Measurements from ENCODE around the gene FSD1L. TPM values are rescaled to one million over a fixed set of nuclear protein-coding genes. Genes with fewer than 3 reads are reported as not detected.

Gene FSD1L
- total RNA-seq, 1 experiment from 2014 or later: 1.6 TPM

DNA sequence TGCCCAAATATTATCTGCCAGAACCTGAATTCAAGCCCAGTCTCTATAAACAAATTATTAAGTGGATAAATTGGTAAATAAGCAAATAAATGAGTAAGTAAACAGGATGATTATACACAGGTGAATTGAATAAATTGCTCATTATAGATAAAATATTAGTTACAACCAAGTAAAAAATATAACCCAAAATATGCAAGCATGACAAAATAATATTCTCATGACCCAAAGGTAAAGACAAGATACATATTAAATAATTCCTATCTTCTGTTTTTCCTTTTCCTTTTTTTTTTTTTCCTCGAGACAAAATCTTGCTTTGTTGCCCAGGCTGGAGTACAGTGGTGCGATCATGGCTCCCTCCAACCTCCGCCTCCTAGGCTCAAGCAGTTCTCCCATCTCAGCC is 21.2 kb upstream of the FSD1L start:
- H3K4me2 ChIP-seq (ENCODE audit: low read depth, low read length, poor library complexity, severe bottlenecking): no peak overlapping the region
- no peaks in the 10 kb centered on the region for H3K79me2 ChIP-seq (ENCODE audit: low read length)
- H3K27ac ChIP-seq (ENCODE audit: low read length): no peak overlapping the region
- no peaks in the 10 kb centered on the region for H3K27me3 ChIP-seq (ENCODE audit: low read length)
- no peaks in the 10 kb centered on the region for H4K20me1 ChIP-seq (ENCODE audit: insufficient read depth, low read depth, low read length)
- no peaks in the 10 kb centered on the region for H3K36me3 ChIP-seq (ENCODE audit: insufficient read depth, low read length)
- no peak overlapping the region for H3K9ac ChIP-seq (ENCODE audit: low read length)
- no peaks in the 10 kb centered on the region for H3K9me2 ChIP-seq (replicated peaks; ENCODE audit: insufficient read depth, low read length)
- H3K4me3 ChIP-seq (ENCODE audit: low read length): no peak overlapping the region
- peaks cover 10% of the 10 kb centered on the region for H3K4me1 ChIP-seq (ENCODE audit: low read length)
- no peak overlapping the region for H2AFZ ChIP-seq (ENCODE audit: low read length)
- H3K9me3 ChIP-seq (ENCODE audit: low read length): no peaks in the 10 kb centered on the region
- no peak for DNase-seq

DNA sequence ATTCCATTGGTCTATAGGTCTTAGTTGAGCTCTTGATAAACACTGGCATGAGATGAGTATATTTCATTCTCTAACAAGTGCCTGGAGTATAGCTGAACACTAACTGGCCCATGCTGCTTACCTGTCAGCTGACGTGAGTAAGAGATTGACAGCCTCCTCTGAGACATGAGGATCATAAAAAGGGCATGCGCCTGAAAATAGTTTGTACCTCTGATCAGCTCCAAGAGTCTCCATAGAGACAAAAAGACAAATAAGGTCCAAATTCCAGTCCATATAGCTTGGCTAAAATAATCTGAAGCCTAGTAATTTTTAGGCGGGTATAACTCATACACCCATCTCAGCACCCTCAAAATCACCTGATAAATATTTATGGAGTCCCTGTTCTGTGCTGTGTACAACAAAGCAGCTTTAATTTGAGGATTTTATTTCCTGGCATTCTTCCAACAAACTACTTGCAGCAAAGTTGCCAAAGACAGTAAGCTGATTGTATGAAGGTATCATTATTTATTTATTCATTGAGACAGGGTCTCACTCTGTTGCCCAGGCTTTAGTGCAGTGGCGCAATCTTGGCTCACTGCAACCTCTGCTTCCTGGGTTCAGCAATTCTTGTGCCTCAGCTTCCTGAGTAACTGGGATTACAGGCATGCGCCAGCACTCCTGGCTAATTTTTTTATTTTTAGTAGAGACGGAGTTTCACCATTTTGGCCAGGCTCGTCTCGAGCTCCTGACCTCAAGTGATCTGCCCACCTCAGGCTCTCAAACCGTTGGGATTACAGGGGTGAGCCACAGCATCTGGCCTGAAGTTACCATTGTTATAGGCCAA is 16.2 kb upstream of the FSD1L start:
- H3K27ac ChIP-seq (ENCODE audit: low read length): no peak overlapping the region
- no peaks in the 10 kb centered on the region for H3K27me3 ChIP-seq (ENCODE audit: low read length)
- H3K9ac ChIP-seq (ENCODE audit: low read length): no peak overlapping the region
- H2AFZ ChIP-seq (ENCODE audit: low read length): no peak overlapping the region
- DNase-seq: no peak
- no peak overlapping the region for H3K4me3 ChIP-seq (ENCODE audit: low read length)
- H3K36me3 ChIP-seq (ENCODE audit: insufficient read depth, low read length): no peaks in the 10 kb centered on the region
- H3K79me2 ChIP-seq (ENCODE audit: low read length): no peaks in the 10 kb centered on the region
- no peak overlapping the region for H3K4me2 ChIP-seq (ENCODE audit: low read depth, low read length, poor library complexity, severe bottlenecking)
- no peaks in the 10 kb centered on the region for H3K9me3 ChIP-seq (ENCODE audit: low read length)
- no peaks in the 10 kb centered on the region for H4K20me1 ChIP-seq (ENCODE audit: insufficient read depth, low read depth, low read length)
- no peaks in the 10 kb centered on the region for H3K9me2 ChIP-seq (replicated peaks; ENCODE audit: insufficient read depth, low read length)
- H3K4me1 ChIP-seq (ENCODE audit: low read length): no peaks in the 10 kb centered on the region

DNA sequence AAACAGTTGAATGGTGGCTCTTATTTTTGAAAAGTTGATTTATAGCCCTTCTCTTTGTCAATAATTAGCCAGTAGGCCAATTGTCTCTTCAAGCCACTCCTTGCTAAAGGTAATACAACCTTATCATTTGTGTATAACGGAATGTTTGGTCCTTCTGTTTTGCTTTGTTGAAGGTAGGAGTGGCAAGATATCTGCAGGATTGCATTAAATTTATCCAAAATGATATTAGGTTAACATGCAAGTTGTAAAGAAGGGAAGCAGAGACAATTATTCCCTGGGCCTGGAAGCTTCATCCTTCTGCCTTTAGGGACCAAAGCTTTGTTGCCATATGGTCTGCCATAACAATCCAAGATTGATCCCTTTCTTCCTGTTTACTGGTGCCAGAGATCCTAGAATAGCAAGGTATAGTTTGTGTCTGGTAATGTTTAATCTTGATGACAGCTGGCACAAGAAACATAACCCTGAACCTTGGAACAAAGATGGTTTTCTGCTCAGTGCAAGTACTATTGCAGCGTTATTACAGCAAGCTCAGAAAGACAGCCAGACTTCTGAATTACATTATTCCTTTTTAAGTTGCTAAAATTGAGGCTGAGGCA is 15.5 kb upstream of the FSD1L start:
- Histone ChIP-seq H3K4me3 (ENCODE audit: low read length) (no peak overlapping the region), H3K9ac (ENCODE audit: low read length) (no peak overlapping the region), H3K36me3 (ENCODE audit: insufficient read depth, low read length) (no peaks in the 10 kb centered on the region), H4K20me1 (ENCODE audit: insufficient read depth, low read depth, low read length) (no peaks in the 10 kb centered on the region), H3K9me2 (replicated peaks; ENCODE audit: insufficient read depth, low read length) (no peaks in the 10 kb centered on the region), H2AFZ (ENCODE audit: low read length) (no peak overlapping the region), H3K27me3 (ENCODE audit: low read length) (no peaks in the 10 kb centered on the region), H3K4me1 (ENCODE audit: low read length) (no peaks in the 10 kb centered on the region), H3K27ac (ENCODE audit: low read length) (no peak overlapping the region), H3K9me3 (ENCODE audit: low read length) (no peaks in the 10 kb centered on the region), H3K4me2 (ENCODE audit: low read depth, low read length, poor library complexity, severe bottlenecking) (no peak overlapping the region), H3K79me2 (ENCODE audit: low read length) (no peaks in the 10 kb centered on the region)
- DNase-seq: no peak

DNA sequence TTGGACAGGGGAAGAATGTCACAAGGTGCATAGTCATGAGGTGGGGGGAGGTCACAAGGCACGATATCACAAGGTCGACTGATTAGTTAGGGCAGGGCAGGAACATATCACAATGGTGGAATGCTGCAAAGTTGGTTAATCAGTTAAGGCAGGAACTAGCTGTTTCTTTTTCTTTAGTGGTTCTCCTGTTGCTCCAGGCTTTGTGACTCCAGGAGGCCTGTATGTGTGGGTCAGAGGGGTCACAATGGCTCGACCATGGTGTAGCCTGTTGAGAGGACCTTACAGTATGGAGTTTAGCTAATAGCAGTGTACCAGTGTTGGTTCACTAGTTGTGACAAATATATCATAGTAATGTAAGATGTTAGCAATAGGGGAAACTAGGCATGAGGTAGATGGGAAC is 12.4 kb upstream of the FSD1L start:
- H3K4me2 ChIP-seq (ENCODE audit: low read depth, low read length, poor library complexity, severe bottlenecking): no peak overlapping the region
- H2AFZ ChIP-seq (ENCODE audit: low read length): no peak overlapping the region
- H3K79me2 ChIP-seq (ENCODE audit: low read length): no peaks in the 10 kb centered on the region
- H3K9ac ChIP-seq (ENCODE audit: low read length): no peak overlapping the region
- H3K9me3 ChIP-seq (ENCODE audit: low read length): no peaks in the 10 kb centered on the region
- no peak overlapping the region for H3K4me3 ChIP-seq (ENCODE audit: low read length)
- no peak overlapping the region for H3K27ac ChIP-seq (ENCODE audit: low read length)
- H4K20me1 ChIP-seq (ENCODE audit: insufficient read depth, low read depth, low read length): no peaks in the 10 kb centered on the region
- no peaks in the 10 kb centered on the region for H3K4me1 ChIP-seq (ENCODE audit: low read length)
- DNase-seq: no peak
- no peaks in the 10 kb centered on the region for H3K27me3 ChIP-seq (ENCODE audit: low read length)
- H3K9me2 ChIP-seq (replicated peaks; ENCODE audit: insufficient read depth, low read length): no peaks in the 10 kb centered on the region
- no peaks in the 10 kb centered on the region for H3K36me3 ChIP-seq (ENCODE audit: insufficient read depth, low read length)

DNA sequence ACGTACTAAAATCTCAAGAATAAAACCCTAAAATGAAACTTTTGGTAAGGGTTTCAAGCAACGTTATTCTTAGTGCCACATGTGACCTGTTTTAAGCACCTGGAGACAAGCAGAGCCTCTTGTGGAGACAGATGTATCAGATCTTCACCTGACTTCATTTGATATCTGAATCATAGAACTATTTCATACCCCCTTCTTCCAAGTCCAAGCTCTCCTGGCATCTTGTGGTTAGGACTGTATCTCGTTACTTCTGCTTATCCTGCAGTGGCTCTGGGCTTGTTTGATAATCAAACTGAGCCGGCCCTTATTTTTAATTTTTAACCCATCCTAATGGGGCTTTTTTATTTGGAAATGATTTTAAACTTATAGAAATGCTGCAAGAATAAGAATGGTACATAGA is 11.1 kb upstream of the FSD1L start:
- H3K36me3 ChIP-seq (ENCODE audit: insufficient read depth, low read length): no peaks in the 10 kb centered on the region
- H3K4me2 ChIP-seq (ENCODE audit: low read depth, low read length, poor library complexity, severe bottlenecking): no peak overlapping the region
- H3K9me2 ChIP-seq (replicated peaks; ENCODE audit: insufficient read depth, low read length): no peaks in the 10 kb centered on the region
- no peaks in the 10 kb centered on the region for H4K20me1 ChIP-seq (ENCODE audit: insufficient read depth, low read depth, low read length)
- no peaks in the 10 kb centered on the region for H3K27me3 ChIP-seq (ENCODE audit: low read length)
- no peak overlapping the region for H3K4me3 ChIP-seq (ENCODE audit: low read length)
- no peak overlapping the region for H2AFZ ChIP-seq (ENCODE audit: low read length)
- H3K79me2 ChIP-seq (ENCODE audit: low read length): no peaks in the 10 kb centered on the region
- no peak overlapping the region for H3K9ac ChIP-seq (ENCODE audit: low read length)
- no peaks in the 10 kb centered on the region for H3K4me1 ChIP-seq (ENCODE audit: low read length)
- H3K27ac ChIP-seq (ENCODE audit: low read length): no peak overlapping the region
- DNase-seq: no peak
- no peaks in the 10 kb centered on the region for H3K9me3 ChIP-seq (ENCODE audit: low read length)

DNA sequence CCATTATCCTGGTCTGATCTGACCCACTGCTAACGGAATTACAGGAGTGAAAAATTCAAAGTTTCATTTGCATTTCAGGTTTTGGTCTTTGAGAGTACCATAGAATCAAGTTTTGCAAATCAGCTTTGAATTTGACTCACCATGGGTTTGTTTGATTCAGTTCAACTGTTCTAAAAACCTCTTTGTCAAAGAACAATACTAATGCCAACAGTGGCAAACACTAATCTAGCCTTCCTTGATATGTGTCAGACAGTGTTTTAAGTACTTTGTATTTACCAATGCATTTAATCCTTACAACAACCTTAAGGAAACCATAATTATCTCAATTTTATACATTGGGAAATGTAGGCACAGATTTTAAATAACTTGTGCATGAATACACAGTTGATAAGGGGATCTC is 10.1 kb upstream of the FSD1L start:
- Histone ChIP-seq H3K4me2 (ENCODE audit: low read depth, low read length, poor library complexity, severe bottlenecking) (no peak overlapping the region), H2AFZ (ENCODE audit: low read length) (no peak overlapping the region), H3K36me3 (ENCODE audit: insufficient read depth, low read length) (no peaks in the 10 kb centered on the region), H3K9ac (ENCODE audit: low read length) (no peak overlapping the region), H3K9me3 (ENCODE audit: low read length) (no peaks in the 10 kb centered on the region), H3K79me2 (ENCODE audit: low read length) (no peaks in the 10 kb centered on the region), H3K4me3 (ENCODE audit: low read length) (no peak overlapping the region), H3K4me1 (ENCODE audit: low read length) (no peaks in the 10 kb centered on the region), H3K27ac (ENCODE audit: low read length) (no peak overlapping the region), H4K20me1 (ENCODE audit: insufficient read depth, low read depth, low read length) (no peaks in the 10 kb centered on the region), H3K9me2 (replicated peaks; ENCODE audit: insufficient read depth, low read length) (no peaks in the 10 kb centered on the region), H3K27me3 (ENCODE audit: low read length) (no peaks in the 10 kb centered on the region)
- no peak for DNase-seq

DNA sequence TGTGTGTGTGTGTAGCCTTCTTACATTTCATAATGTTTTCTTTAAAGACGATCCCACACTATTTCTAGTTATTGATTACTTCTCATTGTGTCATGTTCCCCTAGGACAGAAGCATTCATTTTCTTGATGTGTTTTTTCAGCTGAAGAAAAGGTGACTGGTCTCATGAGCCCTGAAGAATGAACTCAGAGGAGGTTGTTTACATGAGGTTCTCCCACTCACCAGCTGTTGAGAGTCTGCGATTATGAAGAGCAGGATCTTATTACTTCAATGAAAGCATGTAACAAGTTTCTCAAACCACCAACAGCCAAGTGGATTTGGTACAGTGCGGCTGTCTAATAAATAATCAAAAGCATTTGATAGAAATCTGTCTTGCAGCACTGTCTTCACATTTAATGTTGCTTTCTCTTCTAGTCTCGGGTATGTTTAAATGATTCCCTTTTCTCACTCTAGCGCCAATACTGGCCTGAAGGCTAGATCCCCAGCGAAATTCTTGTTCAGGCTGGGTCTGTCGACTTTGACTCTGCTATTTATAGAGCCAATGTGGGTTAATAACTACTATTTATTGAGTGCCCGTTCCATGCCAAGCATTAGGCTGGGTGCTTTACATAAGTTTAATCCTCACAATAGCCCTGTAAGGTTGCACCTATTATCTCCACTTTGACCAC is 9.6 kb upstream of the FSD1L start:
- Histone ChIP-seq H3K27me3 (ENCODE audit: low read length) (no peaks in the 10 kb centered on the region), H3K4me1 (ENCODE audit: low read length) (no peaks in the 10 kb centered on the region), H2AFZ (ENCODE audit: low read length) (no peak overlapping the region), H3K27ac (ENCODE audit: low read length) (no peak overlapping the region), H3K79me2 (ENCODE audit: low read length) (no peaks in the 10 kb centered on the region), H3K9ac (ENCODE audit: low read length) (no peak overlapping the region), H4K20me1 (ENCODE audit: insufficient read depth, low read depth, low read length) (no peaks in the 10 kb centered on the region), H3K9me2 (replicated peaks; ENCODE audit: insufficient read depth, low read length) (no peaks in the 10 kb centered on the region), H3K4me3 (ENCODE audit: low read length) (no peak overlapping the region), H3K9me3 (ENCODE audit: low read length) (no peaks in the 10 kb centered on the region), H3K4me2 (ENCODE audit: low read depth, low read length, poor library complexity, severe bottlenecking) (no peak overlapping the region), H3K36me3 (ENCODE audit: insufficient read depth, low read length) (no peaks in the 10 kb centered on the region)
- DNase-seq: no peak

DNA sequence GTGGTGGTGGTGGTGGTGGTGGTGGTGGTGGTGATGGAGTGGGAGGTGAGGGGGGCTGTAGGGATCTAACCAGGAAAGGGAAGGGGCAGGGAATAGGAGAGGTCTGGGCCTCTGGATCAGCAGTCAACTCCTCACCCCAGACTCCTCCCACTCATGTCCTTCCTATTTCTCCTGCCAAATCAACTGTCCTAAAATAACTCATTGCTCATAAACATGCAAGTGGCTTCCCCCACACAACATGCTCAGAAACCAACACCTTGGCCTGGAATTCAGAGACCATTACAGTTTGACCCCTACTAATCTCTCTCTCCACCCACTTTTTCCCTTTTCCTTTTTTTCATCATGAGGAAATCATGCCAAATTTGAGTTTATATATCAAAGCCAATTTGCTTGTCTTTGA is 8.4 kb upstream of the FSD1L start:
- no peaks in the 10 kb centered on the region for H3K4me1 ChIP-seq (ENCODE audit: low read length)
- no peak overlapping the region for H3K9ac ChIP-seq (ENCODE audit: low read length)
- no peak overlapping the region for H3K4me3 ChIP-seq (ENCODE audit: low read length)
- H3K27ac ChIP-seq (ENCODE audit: low read length): no peak overlapping the region
- H2AFZ ChIP-seq (ENCODE audit: low read length): no peak overlapping the region
- H3K9me3 ChIP-seq (ENCODE audit: low read length): no peaks in the 10 kb centered on the region
- no peaks in the 10 kb centered on the region for H3K79me2 ChIP-seq (ENCODE audit: low read length)
- H3K27me3 ChIP-seq (ENCODE audit: low read length): no peaks in the 10 kb centered on the region
- H4K20me1 ChIP-seq (ENCODE audit: insufficient read depth, low read depth, low read length): no peaks in the 10 kb centered on the region
- H3K9me2 ChIP-seq (replicated peaks; ENCODE audit: insufficient read depth, low read length): no peaks in the 10 kb centered on the region
- no peak for DNase-seq
- H3K4me2 ChIP-seq (ENCODE audit: low read depth, low read length, poor library complexity, severe bottlenecking): no peak overlapping the region
- H3K36me3 ChIP-seq (ENCODE audit: insufficient read depth, low read length): no peaks in the 10 kb centered on the region
